Measurements from ENCODE around the gene RNF149. TPM values are rescaled to one million over a fixed set of nuclear protein-coding genes. Genes with fewer than 3 reads are reported as not detected.

Gene RNF149
- total and polyA plus RNA-seq, 4 donors, result 22.9 to 92.1 (median 52.9) TPM

GRCh38 chr2:101351207-101351606, 42.7 kb upstream of the RNF149 start:
- Histone ChIP-seq H3K27ac (ENCODE audit: low read depth in 1 of 2, low read length in 2 of 2) (no peak overlapping the region), H3K27me3 (ENCODE audit: control insufficient read depth in 1 of 2, insufficient read depth in 2 of 2, low read length in 1 of 2) (no peaks in the 10 kb centered on the region), H3K36me3 (ENCODE audit: control insufficient read depth in 1 of 2, insufficient read depth in 2 of 2, low read length in 1 of 2) (no peaks in the 10 kb centered on the region), H3K9me3 (ENCODE audit: control insufficient read depth, low read length) (no peaks in the 10 kb centered on the region), H3K4me3 (ENCODE audit: low read length in 2 of 2) (no peak overlapping the region), H3K4me1 (ENCODE audit: control insufficient read depth in 1 of 2, insufficient read depth in 2 of 2, low read length in 2 of 2) (no peaks in the 10 kb centered on the region)
- DNase-seq (no peak), ATAC-seq (ENCODE audit: low FRiP score) (no peak)
- intact Hi-C loops (cut with DNase I), result no loop called here
- WGBS, 2 donors, result 90% methylated on average over 7 of the region's 7 CpGs

- intact Hi-C loops (cut with DNase I), result loop anchor here in 1 of 2 donors (10.0 kb wide), 1 partner anchor 485 kb away; no protein-coding TSS in a partner anchor
- H3K4me1 ChIP-seq (ENCODE audit: control insufficient read depth in 1 of 2, insufficient read depth in 2 of 2, low read length in 2 of 2), result no peaks in the 10 kb centered on the region
- no peak overlapping the region for H3K4me3 ChIP-seq (ENCODE audit: low read length in 2 of 2)
- no peaks in the 10 kb centered on the region for H3K27me3 ChIP-seq (ENCODE audit: control insufficient read depth in 1 of 2, insufficient read depth in 2 of 2, low read length in 1 of 2)
- DNase-seq (no peak), ATAC-seq (ENCODE audit: low FRiP score) (no peak)
- no peaks in the 10 kb centered on the region for H3K36me3 ChIP-seq (ENCODE audit: control insufficient read depth in 1 of 2, insufficient read depth in 2 of 2, low read length in 1 of 2)
- no peak overlapping the region for H3K27ac ChIP-seq (ENCODE audit: low read depth in 1 of 2, low read length in 2 of 2)
- no peaks in the 10 kb centered on the region for H3K9me3 ChIP-seq (ENCODE audit: control insufficient read depth, low read length)
- 77 to 80% methylated on average over 7 of the region's 7 CpGs for WGBS, 2 donors
These were observed 41.6 kb upstream of the RNF149 start for GRCh38 chr2:101349893-101350662.

GRCh38 chr2:101348883-101349282, 40.4 kb upstream of the RNF149 start:
- Histone ChIP-seq H3K4me3 (ENCODE audit: low read length in 2 of 2) (no peak overlapping the region), H3K9me3 (ENCODE audit: control insufficient read depth, low read length) (no peaks in the 10 kb centered on the region), H3K36me3 (ENCODE audit: control insufficient read depth in 1 of 2, insufficient read depth in 2 of 2, low read length in 1 of 2) (no peaks in the 10 kb centered on the region), H3K4me1 (ENCODE audit: control insufficient read depth in 1 of 2, insufficient read depth in 2 of 2, low read length in 2 of 2) (no peaks in the 10 kb centered on the region), H3K27me3 (ENCODE audit: control insufficient read depth in 1 of 2, insufficient read depth in 2 of 2, low read length in 1 of 2) (no peaks in the 10 kb centered on the region), H3K27ac (ENCODE audit: low read depth in 1 of 2, low read length in 2 of 2) (no peak overlapping the region)
- intact Hi-C loops (cut with DNase I), result loop anchor here in 1 of 2 donors (10.0 kb wide), 1 partner anchor 486 kb away; no protein-coding TSS in a partner anchor
- ATAC-seq (ENCODE audit: low FRiP score), result no peak
- 94 to 100% methylated on average over 1 of the region's 1 CpG for WGBS, 2 donors
- DNase-seq, result no peak

GRCh38 chr2:101346909-101347308, 38.4 kb upstream of the RNF149 start:
- WGBS, 2 donors, result 97 to 98% methylated on average over 3 of the region's 3 CpGs
- intact Hi-C loops (cut with DNase I), result loop anchor here in 1 of 2 donors (10.0 kb wide), 1 partner anchor 488 kb away; no protein-coding TSS in a partner anchor
- Histone ChIP-seq H3K27ac (ENCODE audit: low read depth in 1 of 2, low read length in 2 of 2) (no peak overlapping the region), H3K4me1 (ENCODE audit: control insufficient read depth in 1 of 2, insufficient read depth in 2 of 2, low read length in 2 of 2) (no peaks in the 10 kb centered on the region), H3K27me3 (ENCODE audit: control insufficient read depth in 1 of 2, insufficient read depth in 2 of 2, low read length in 1 of 2) (no peaks in the 10 kb centered on the region), H3K4me3 (ENCODE audit: low read length in 2 of 2) (no peak overlapping the region), H3K9me3 (ENCODE audit: control insufficient read depth, low read length) (no peaks in the 10 kb centered on the region), H3K36me3 (ENCODE audit: control insufficient read depth in 1 of 2, insufficient read depth in 2 of 2, low read length in 1 of 2) (no peaks in the 10 kb centered on the region)
- no peak for DNase-seq
- no peak for ATAC-seq (ENCODE audit: low FRiP score)

GRCh38 chr2:101344137-101344536, 35.6 kb upstream of the RNF149 start:
- intact Hi-C loops (cut with DNase I), result loop anchor here in 1 of 2 donors (10.0 kb wide), 1 partner anchor 491 kb away; no protein-coding TSS in a partner anchor
- 75 to 82% methylated on average over 5 of the region's 5 CpGs for WGBS, 2 donors
- Histone ChIP-seq H3K4me1 (ENCODE audit: control insufficient read depth in 1 of 2, insufficient read depth in 2 of 2, low read length in 2 of 2) (no peaks in the 10 kb centered on the region), H3K36me3 (ENCODE audit: control insufficient read depth in 1 of 2, insufficient read depth in 2 of 2, low read length in 1 of 2) (no peaks in the 10 kb centered on the region), H3K27me3 (ENCODE audit: control insufficient read depth in 1 of 2, insufficient read depth in 2 of 2, low read length in 1 of 2) (no peaks in the 10 kb centered on the region), H3K27ac (ENCODE audit: low read depth in 1 of 2, low read length in 2 of 2) (no peak overlapping the region), H3K9me3 (ENCODE audit: control insufficient read depth, low read length) (no peaks in the 10 kb centered on the region), H3K4me3 (ENCODE audit: low read length in 2 of 2) (no peak overlapping the region)
- ATAC-seq (ENCODE audit: low FRiP score) (no peak), DNase-seq (no peak)

- Histone ChIP-seq H3K4me3 (ENCODE audit: low read length in 2 of 2) (no peak overlapping the region), H3K27me3 (ENCODE audit: control insufficient read depth in 1 of 2, insufficient read depth in 2 of 2, low read length in 1 of 2) (no peaks in the 10 kb centered on the region), H3K4me1 (ENCODE audit: control insufficient read depth in 1 of 2, insufficient read depth in 2 of 2, low read length in 2 of 2) (no peaks in the 10 kb centered on the region), H3K9me3 (ENCODE audit: control insufficient read depth, low read length) (no peaks in the 10 kb centered on the region), H3K27ac (ENCODE audit: low read depth in 1 of 2, low read length in 2 of 2) (no peak overlapping the region), H3K36me3 (ENCODE audit: control insufficient read depth in 1 of 2, insufficient read depth in 2 of 2, low read length in 1 of 2) (no peaks in the 10 kb centered on the region)
- no peak for DNase-seq
- ATAC-seq (ENCODE audit: low FRiP score), result no peak
- intact Hi-C loops (cut with DNase I), result loop anchor here in 1 of 2 donors (10.0 kb wide), 1 partner anchor 492 kb away; no protein-coding TSS in a partner anchor
- 88 to 90% methylated on average over 15 of the region's 15 CpGs for WGBS, 2 donors
These were observed 34.1 kb upstream of the RNF149 start for GRCh38 chr2:101342625-101343008.

GRCh38 chr2:101341901-101342624, 33.6 kb upstream of the RNF149 start:
- intact Hi-C loops (cut with DNase I), result loop anchor here in 1 of 2 donors (10.0 kb wide), 1 partner anchor 493 kb away; no protein-coding TSS in a partner anchor
- Histone ChIP-seq H3K9me3 (ENCODE audit: control insufficient read depth, low read length) (no peaks in the 10 kb centered on the region), H3K36me3 (ENCODE audit: control insufficient read depth in 1 of 2, insufficient read depth in 2 of 2, low read length in 1 of 2) (no peaks in the 10 kb centered on the region), H3K4me3 (ENCODE audit: low read length in 2 of 2) (no peak overlapping the region), H3K27me3 (ENCODE audit: control insufficient read depth in 1 of 2, insufficient read depth in 2 of 2, low read length in 1 of 2) (no peaks in the 10 kb centered on the region), H3K4me1 (ENCODE audit: control insufficient read depth in 1 of 2, insufficient read depth in 2 of 2, low read length in 2 of 2) (no peaks in the 10 kb centered on the region), H3K27ac (ENCODE audit: low read depth in 1 of 2, low read length in 2 of 2) (no peak overlapping the region)
- ATAC-seq (ENCODE audit: low FRiP score), result peak; percentile 69
- DNase-seq, result peak; percentile 81 to 91
- WGBS, 2 donors, result 60% methylated on average over 21 of the region's 21 CpGs

GRCh38 chr2:101341421-101341820, 32.9 kb upstream of the RNF149 start:
- Histone ChIP-seq H3K4me1 (ENCODE audit: control insufficient read depth in 1 of 2, insufficient read depth in 2 of 2, low read length in 2 of 2) (no peaks in the 10 kb centered on the region), H3K36me3 (ENCODE audit: control insufficient read depth in 1 of 2, insufficient read depth in 2 of 2, low read length in 1 of 2) (no peaks in the 10 kb centered on the region), H3K27me3 (ENCODE audit: control insufficient read depth in 1 of 2, insufficient read depth in 2 of 2, low read length in 1 of 2) (no peaks in the 10 kb centered on the region), H3K4me3 (ENCODE audit: low read length in 2 of 2) (no peak overlapping the region), H3K27ac (ENCODE audit: low read depth in 1 of 2, low read length in 2 of 2) (no peak overlapping the region), H3K9me3 (ENCODE audit: control insufficient read depth, low read length) (no peaks in the 10 kb centered on the region)
- intact Hi-C loops (cut with DNase I), result loop anchor here in 1 of 2 donors (10.0 kb wide), 1 partner anchor 493 kb away; no protein-coding TSS in a partner anchor
- no peak for ATAC-seq (ENCODE audit: low FRiP score)
- WGBS, 2 donors, result 89 to 91% methylated on average over 7 of the region's 7 CpGs
- DNase-seq, result no peak
